Measurements from ENCODE around the gene EIF2AK3. TPM values are rescaled to one million over a fixed set of nuclear protein-coding genes. Genes with fewer than 3 reads are reported as not detected.

EIF2AK3 gene
- total RNA-seq, 4 donors from 2014 or later = 16.4 to 29.9 (median 18.6) TPM

DNA sequence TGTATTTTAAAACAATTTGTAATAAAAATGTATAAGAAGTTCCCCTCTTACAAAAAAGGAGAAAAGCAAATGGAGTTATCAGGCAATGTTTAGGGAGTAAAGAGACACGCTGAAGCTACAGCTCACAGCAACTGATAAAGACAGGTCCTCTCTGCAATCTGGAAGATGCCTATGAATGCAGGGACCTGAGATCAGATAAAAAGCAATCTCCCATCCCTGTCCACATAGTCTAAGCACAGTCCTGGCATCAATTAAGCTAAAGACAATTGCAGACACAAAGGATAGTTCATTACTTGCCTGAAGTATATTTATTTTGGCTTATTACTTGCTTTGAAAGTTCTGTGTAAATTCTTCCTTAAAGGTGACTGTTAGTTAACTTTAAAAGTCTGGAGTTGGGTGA lies 5.0 kb downstream of the EIF2AK3 start:
- no peak for DNase-seq (ENCODE audit: low spot score in 2 of 2)
- no peak overlapping the region for H3K4me3 ChIP-seq (ENCODE audit: low read depth, poor library complexity, severe bottlenecking)
- no peak for TF ChIP-seq POLR2A (IDR thresholded peaks at IDR 0.05)
- TF ChIP-seq, protein P1, sequence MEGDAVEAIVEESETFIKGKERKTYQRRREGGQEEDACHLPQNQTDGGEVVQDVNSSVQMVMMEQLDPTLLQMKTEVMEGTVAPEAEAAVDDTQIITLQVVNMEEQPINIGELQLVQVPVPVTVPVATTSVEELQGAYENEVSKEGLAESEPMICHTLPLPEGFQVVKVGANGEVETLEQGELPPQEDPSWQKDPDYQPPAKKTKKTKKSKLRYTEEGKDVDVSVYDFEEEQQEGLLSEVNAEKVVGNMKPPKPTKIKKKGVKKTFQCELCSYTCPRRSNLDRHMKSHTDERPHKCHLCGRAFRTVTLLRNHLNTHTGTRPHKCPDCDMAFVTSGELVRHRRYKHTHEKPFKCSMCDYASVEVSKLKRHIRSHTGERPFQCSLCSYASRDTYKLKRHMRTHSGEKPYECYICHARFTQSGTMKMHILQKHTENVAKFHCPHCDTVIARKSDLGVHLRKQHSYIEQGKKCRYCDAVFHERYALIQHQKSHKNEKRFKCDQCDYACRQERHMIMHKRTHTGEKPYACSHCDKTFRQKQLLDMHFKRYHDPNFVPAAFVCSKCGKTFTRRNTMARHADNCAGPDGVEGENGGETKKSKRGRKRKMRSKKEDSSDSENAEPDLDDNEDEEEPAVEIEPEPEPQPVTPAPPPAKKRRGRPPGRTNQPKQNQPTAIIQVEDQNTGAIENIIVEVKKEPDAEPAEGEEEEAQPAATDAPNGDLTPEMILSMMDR (IDR thresholded peaks at IDR 0.05) = no peak
- intact Hi-C loops (cut with DNase I; ENCODE audit: low total_unique reads) = no loop called here
- 63 to 81% methylated on average over 1 of the region's 1 CpG for whole genome bisulfite sequencing, 2 donors

DNA sequence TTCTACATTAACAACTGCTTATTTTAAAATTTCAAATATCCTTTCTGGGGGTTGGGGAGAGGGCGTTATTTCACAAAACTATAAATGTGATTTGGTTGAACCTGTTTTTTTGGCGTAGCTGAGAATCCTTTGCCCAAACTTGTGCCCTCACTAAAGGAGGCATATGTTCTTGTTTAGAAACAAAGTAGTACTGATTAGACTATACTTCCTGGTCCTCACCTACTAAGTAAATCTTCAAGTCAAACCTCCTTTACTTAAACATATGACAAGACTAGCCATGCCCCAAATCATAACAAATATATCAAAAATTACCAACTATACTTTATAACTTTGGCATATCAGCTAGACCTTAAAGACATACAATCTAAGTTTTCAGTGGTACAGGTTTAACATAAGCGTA lies 5.8 kb downstream of the EIF2AK3 start:
- TF ChIP-seq, protein P1 (IDR thresholded peaks at IDR 0.05) = no peak
- no peak for TF ChIP-seq POLR2A (IDR thresholded peaks at IDR 0.05)
- WGBS, 2 donors = 50 to 60% methylated on average over 3 of the region's 3 CpGs
- intact Hi-C loops (cut with DNase I; ENCODE audit: low total_unique reads) = no loop called here
- no peak overlapping the region for H3K4me3 ChIP-seq (ENCODE audit: low read depth, poor library complexity, severe bottlenecking)
- DNase-seq (ENCODE audit: low spot score in 2 of 2) = no peak

DNA sequence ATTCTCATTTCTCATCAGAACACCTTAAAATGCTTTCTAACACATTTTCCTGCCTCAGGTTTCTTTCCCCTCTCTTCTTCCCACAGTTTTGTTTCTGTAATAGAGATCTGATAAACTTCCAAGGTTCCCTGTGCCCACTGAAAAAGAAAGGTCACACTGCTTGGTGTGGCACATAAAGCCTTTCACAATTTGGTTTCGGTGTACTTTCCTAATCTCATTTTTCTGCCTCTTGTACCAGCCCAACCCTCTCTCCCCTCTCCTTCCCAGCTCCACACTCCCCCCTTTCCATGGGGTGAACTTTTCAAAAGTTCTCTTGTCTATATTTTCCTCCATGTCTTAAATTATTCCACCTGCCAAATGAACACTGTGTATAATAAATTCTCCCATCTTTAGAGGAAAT lies 7.2 kb downstream of the EIF2AK3 start:
- H3K4me3 ChIP-seq (ENCODE audit: low read depth, poor library complexity, severe bottlenecking) = no peak overlapping the region
- intact Hi-C loops (cut with DNase I; ENCODE audit: low total_unique reads) = no loop called here
- no peak for TF ChIP-seq POLR2A (IDR thresholded peaks at IDR 0.05)
- TF ChIP-seq, protein P1 (IDR thresholded peaks at IDR 0.05) = no peak
- WGBS, 2 donors = 73 to 93% methylated on average over 1 of the region's 1 CpG
- no peak for DNase-seq (ENCODE audit: low spot score in 2 of 2)

DNA sequence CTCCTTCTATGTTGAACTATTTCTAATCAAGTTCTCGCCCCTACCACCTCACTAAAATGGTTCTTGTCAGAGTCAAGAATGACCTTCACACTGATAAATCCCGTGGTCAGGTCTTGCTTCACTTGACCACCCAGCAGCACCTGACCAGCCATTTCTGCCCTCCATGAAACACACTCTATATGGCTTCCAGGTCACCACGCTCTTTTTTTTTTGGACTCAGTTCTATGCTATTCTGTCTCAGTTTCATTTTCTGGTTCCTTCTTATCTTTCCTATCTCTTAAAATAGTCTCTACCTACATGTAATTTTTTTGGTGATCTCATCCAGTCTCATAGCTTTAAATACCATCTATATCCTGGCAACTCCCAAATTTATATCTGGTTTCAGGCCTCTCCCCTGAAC lies 11.4 kb downstream of the EIF2AK3 start:
- H3K4me3 ChIP-seq (ENCODE audit: low read depth, poor library complexity, severe bottlenecking) = no peak overlapping the region
- TF ChIP-seq, protein P1 (IDR thresholded peaks at IDR 0.05) = no peak
- no peak for TF ChIP-seq POLR2A (IDR thresholded peaks at IDR 0.05)
- WGBS, 2 donors = 91 to 92% methylated on average over 3 of the region's 3 CpGs
- intact Hi-C loops (cut with DNase I; ENCODE audit: low total_unique reads) = no loop called here
- no peak for DNase-seq (ENCODE audit: low spot score in 2 of 2)

DNA sequence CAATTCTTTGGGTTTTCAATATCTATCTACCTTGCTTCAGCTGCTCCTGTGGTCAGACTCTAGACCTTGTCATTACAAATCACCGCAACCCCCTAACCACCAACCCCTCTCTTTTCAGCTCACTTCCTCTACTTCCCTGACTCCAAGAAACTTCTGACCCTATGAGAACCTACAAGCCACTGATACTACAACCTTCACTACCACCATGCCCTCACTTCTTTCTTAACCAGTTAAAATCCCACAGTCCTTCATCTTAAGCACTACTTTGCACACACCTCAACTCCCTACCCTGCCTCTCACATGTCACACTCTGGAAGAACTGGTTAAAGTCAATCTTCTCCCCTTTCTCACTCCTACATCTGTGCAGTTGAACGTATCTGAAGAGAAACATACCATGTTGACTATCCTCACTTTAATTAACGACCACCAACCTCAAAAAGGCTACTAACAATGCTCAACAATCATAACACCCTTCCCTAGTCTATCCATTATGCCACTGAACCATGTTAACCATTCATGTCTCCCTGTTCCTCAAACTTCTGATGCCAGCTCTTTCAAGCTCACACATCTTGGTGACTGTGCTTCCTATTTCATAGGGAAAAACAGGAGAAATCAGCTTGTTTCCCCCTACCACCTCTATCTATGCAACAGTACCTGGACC lies 12.6 kb downstream of the EIF2AK3 start:
- intact Hi-C loops (cut with DNase I; ENCODE audit: low total_unique reads) = no loop called here
- WGBS, 2 donors = 94% methylated on average over 3 of the region's 3 CpGs

DNA sequence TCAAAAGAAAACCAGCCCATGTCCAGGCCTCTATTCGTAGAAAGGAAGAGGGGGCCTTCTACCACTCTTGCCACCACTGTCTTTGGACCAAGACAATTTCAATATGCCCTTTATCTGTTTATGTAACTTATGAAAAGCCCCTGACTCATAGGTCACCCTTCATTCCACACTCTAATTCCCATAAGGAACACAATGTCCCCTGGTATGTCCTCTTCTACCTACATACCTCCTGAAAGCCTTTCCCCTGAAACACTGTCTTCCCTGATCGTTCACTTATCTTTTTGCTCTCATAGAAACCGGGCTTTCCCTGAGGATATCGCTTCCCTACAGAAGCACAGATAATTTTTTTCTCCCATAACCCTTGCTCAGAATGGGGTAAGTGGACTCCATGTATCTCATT lies 13.3 kb downstream of the EIF2AK3 start:
- H3K4me3 ChIP-seq (ENCODE audit: low read depth, poor library complexity, severe bottlenecking) = no peak overlapping the region
- DNase-seq (ENCODE audit: low spot score in 2 of 2) = no peak
- TF ChIP-seq, protein P1 (IDR thresholded peaks at IDR 0.05) = no peak
- no peak for TF ChIP-seq POLR2A (IDR thresholded peaks at IDR 0.05)
- 93 to 95% methylated on average over 4 of the region's 4 CpGs for WGBS, 2 donors
- intact Hi-C loops (cut with DNase I; ENCODE audit: low total_unique reads) = no loop called here

More for the DNA sequence above, 12.6 kb downstream of the EIF2AK3 start:
- no peak overlapping the region for H3K4me3 ChIP-seq (ENCODE audit: low read depth, poor library complexity, severe bottlenecking)
- DNase-seq (ENCODE audit: low spot score in 2 of 2) = no peak
- TF ChIP-seq POLR2A (IDR thresholded peaks at IDR 0.05) = no peak
